Glomerular endothelial cell (primary cell): Measurements from ENCODE around the gene PRELID3B. TPM values are rescaled to one million over a fixed set of nuclear protein-coding genes. Genes with fewer than 3 reads are reported as not detected.

Experiments used
- DNase-seq: peaks from one replicate; pipeline ENCODE4 v3.0.0-alpha.2; 2011; ENCODE audit warnings: low read depth, low spot score; ENCODE audit errors: extremely low read depth
- total RNA-seq: library from RNA; depleted of rRNA; stranded (reverse); fragments of >200 nt; gene quantifications from 2 replicates; pipeline ENCODE4 v1.2.3, GENCODE V29; 2015

The PRELID3B gene
- total RNA-seq, 1 donor from 2014 or later, result 29.5 TPM

DNA sequence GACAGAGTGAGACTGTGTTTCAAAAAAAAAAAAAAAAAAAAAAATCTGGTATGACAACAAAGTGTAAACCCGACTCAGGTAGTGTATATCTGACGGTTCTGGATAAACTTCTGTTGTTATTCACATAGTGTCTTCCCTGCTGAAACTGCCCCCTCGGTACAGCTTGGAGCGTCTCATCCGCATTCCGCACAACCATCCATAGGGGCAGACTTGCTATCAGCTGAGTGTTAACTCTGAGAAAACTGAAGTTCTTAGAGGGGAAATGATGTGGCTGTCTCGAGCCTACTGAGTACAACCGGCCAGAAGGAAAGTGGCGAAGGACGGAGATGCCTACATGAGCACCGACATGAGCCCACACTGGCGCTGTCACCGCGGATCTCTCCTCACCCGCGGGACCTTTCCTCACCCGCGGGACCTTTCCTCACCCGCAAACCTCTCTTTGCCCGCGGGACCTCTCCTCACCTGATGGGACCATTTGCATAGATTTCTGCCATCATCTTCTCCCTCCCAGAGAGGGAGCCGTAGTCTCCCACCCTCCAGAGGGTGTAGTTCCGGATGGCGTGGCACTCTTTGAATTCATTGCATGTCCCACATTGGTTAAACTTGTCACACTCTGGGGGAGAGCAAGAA is 45.3 kb downstream of the PRELID3B start:
- DNase-seq, result no peak

GRCh38 chr20:58996226-58996611 is 46.4 kb downstream of the PRELID3B start:
- DNase-seq, result no peak

- no peak for DNase-seq
Measured at GRCh38 chr20:58995461-58996225, 46.9 kb downstream of the PRELID3B start.

- DNase-seq, result no peak
Measured at GRCh38 chr20:58994390-58995159, 48.0 kb downstream of the PRELID3B start.

- DNase-seq, result no peak
Measured at GRCh38 chr20:58993332-58994248, 49.0 kb downstream of the PRELID3B start.

DNA sequence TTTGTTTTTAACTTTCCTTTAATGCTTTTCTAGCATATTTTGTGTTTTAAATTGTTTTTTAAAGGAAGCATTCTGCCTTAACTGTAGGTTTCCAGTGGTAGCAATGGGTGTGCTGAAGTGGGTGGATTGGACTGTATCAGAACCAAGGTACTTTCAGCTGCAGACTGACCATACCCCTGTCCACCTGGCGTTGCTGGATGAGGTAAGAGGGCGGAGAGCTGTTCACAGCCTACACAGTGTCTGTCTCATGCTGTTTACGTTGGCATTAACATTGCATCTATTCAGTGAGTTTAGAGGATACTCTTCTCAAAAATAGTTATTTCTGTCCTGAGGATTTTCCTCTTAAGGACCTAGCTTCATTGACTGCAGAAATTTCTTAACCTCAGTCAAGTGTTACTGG is 49.7 kb downstream of the PRELID3B start:
- no peak for DNase-seq

DNA sequence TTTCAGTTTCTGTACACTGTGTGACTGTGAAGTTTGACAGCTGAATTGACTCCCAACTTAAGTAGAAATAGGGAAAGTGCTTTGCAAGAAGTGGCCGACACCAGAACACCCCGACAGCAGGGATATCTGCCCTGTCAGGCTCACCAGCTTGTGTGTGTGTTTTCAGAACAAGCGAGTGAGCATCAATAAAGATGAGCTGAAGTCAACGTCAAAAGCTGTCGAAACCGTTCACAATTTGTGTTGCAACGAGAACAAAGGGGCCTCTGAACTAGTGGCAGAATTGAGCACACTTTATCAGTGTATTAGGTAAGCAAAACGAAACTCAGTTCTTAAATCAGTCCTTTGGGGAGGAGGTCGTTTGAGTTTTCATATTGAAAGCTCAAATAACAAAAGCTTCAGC is 50.9 kb downstream of the PRELID3B start:
- DNase-seq, result no peak

- no peak for DNase-seq
Measured at GRCh38 chr20:58990651-58991445, 51.7 kb downstream of the PRELID3B start.

- no peak for DNase-seq
Measured at GRCh38 chr20:58989196-58989595, 53.4 kb downstream of the PRELID3B start.

DNA sequence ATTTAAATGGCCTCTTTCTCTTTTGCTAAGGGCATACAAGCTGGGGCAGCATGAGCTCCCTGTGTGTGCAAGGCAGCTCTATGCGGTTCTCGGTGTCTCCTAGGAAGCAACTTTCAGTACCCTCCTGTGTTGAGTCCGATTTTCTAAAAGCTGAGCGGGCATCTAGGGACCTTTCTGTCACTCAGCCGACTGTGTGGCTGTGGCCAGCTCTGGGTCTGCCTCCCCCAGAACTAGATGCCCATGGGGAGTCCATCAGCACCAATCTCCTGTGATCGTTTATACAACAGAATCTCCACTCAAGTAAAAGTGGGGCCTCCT is 54.1 kb downstream of the PRELID3B start:
- no peak for DNase-seq

DNA sequence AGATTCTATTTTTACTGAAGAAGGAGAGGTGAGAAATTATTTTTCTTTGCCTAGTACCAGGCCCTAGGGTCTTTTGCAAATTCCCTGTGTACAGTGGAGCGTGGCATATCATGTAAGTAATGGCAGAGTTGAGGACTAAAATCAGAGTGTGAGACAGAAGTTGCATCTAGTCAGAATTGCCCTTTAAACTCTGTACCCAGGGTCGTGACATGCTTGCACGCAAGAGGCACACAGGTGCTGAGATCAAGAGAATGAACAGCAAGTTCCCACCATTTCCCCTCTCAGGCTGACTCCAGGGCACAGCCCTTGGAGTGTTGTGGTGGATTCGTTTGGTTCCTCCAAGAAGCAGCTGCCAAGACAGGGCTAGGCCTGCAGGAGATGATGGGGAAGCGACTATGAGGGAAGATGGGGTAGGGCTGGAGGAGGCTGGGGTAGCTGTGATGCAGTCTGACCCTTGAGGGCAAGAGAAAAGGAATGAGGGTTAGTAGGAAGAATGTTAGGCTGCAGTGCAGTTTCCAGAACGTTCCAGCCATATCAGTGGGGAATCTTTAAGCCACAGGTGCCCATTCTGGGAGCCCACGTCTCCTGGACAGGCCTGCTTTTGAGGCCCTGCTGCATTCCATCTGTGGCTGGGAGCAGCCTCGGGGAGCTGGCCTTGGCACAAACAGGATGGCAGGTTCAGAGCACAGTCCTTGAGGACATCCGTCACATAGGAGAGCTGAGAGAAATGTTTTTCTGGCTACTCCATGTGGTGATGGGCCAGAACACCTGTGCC is 54.6 kb downstream of the PRELID3B start:
- no peak for DNase-seq

- DNase-seq, result no peak
Measured at GRCh38 chr20:58986968-58987517, 55.5 kb downstream of the PRELID3B start.

GRCh38 chr20:58986286-58986967 is 56.2 kb downstream of the PRELID3B start:
- no peak for DNase-seq

DNA sequence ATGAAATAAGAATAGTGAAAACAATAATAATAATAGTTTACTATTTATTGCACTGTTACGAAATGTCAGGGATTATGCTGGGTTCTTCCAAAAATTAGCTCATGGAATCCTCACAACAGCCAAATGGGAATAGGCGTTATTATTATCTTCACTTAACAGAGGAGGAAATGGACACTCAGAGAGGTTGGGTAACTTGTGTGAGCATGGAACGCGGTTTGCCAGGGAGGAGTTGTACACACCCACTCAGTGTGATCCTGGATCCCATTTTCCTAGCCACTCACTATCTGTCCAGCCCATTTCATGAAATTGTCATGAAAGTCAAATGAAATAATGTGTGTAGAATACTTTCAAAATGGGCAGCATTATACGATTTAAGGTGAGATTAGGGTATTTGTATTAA is 56.9 kb downstream of the PRELID3B start:
- DNase-seq, result no peak

DNA sequence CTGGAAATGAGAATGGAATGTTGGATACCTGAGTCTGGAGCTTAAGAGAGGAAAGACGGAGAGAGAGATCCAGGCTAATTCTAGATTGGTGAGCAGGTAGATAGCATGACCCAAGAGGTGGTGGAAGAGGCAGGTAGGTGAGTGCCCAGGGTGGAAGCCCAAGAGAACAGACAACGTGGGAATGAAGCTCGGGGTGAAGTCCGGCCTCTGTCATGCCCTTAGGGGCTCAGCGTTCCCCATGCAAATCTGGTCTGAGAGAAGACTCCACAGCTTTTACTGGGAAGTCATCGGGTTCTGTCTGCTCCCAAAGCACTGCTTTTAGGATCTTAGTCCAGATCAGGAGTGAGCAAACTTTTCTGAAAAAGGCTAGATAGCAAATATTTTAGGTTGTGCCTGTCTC is 57.9 kb downstream of the PRELID3B start:
- DNase-seq, result no peak
